Measurements from ENCODE around the gene RBM4.

DNA sequence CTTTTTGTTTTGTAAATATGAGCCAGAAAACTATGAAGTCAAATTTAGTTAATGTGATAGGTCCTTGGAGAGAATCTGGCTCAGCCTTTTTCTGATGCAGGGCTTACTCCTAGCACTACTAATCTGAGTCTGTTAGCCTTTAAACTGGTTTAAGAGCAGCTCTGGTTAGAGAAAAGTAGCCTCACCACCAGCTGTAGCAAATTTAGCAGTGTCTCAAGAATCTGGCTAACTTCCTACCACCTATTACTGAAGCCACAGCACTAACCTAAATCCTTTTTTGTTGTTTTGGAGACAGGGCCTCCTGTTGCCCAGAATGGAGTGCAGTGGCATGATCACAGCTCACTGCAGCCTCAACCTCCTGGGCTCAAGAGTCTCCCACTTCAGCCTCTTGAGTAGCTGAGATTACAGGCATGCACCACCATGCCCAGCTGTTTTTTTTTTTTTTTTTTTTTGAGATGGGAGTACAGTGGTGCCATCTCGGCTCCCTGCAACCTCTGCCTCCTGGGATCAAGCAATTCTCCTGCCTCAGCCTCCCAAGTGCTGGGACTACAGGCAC is 25.3 kb downstream of the RBM4 start:
- TF ChIP-seq, protein P1, sequence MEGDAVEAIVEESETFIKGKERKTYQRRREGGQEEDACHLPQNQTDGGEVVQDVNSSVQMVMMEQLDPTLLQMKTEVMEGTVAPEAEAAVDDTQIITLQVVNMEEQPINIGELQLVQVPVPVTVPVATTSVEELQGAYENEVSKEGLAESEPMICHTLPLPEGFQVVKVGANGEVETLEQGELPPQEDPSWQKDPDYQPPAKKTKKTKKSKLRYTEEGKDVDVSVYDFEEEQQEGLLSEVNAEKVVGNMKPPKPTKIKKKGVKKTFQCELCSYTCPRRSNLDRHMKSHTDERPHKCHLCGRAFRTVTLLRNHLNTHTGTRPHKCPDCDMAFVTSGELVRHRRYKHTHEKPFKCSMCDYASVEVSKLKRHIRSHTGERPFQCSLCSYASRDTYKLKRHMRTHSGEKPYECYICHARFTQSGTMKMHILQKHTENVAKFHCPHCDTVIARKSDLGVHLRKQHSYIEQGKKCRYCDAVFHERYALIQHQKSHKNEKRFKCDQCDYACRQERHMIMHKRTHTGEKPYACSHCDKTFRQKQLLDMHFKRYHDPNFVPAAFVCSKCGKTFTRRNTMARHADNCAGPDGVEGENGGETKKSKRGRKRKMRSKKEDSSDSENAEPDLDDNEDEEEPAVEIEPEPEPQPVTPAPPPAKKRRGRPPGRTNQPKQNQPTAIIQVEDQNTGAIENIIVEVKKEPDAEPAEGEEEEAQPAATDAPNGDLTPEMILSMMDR (IDR thresholded peaks at IDR 0.05) = no peak
- no peak for TF ChIP-seq POLR2A (IDR thresholded peaks at IDR 0.05)

Measured in adrenal gland (tissue), 5 donors.